Endometrial microvascular endothelial cells (primary cell): Measurements from ENCODE around the gene PPP1R16B. TPM values are rescaled to one million over a fixed set of nuclear protein-coding genes. Genes with fewer than 3 reads are reported as not detected.
"Not testable (repeated sequence)": the region's sequence is repeated elsewhere in the genome, so short reads cannot be mapped to it uniquely, and the experiment has no call there.

ENCODE experiments used
- in situ Hi-C: cut with HindIII; loops from 2 replicates; pipeline ENCODE4 v1.10.0; 2017; ENCODE audit warnings: low sequenced_read_pairs, low pct_unique_long_range_greater_than_20kb; ENCODE audit errors: inconsistent ontology term
- total RNA-seq: library from RNA; depleted of rRNA; stranded (reverse); fragments of >200 nt; gene quantifications from one replicate; pipeline ENCODE4 v1.2.3, GENCODE V29; 2015; ENCODE audit errors: inconsistent ontology term

The PPP1R16B gene
- total RNA-seq, 1 donor from 2014 or later: 15.5 TPM

DNA sequence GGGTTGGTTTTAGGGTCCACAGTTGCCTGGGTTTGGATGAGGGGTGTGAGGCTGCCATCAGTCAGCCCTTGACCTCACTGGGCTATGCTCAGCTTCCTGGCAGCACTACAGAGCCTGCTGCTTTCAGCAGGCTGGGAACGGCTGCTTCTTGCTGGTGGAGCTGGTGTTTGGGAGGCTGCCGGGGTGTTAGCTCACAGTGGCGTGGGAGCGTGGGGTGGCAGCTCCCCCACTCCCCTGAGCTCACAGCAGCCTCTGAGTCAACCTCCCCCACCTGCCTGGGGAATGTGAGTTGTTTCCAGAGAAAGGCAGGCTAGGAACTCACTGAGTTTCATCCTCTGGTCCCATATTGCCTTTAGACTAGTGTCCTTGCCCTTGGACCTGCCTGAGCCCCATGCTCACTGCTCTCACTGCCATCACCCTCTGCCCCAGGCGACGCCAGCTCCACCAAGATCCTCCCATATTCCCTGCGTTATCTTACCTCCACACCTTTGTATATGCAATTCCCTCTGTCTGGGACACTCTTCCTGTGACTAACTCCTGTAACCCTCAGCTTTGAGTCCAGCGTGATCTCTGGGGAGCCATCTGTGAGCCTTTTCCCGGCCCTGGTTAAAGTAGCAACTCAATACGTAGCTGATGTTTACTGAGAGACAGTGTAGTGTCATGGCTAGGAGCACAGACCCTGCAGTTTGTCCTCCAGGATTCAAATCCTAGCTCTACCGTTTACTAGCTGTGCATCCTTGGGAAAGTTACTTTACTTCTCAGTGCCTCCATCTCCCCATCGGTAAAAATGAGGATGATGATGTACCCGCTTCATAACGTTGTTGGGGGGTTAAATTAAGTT, 34.8 kb downstream of the PPP1R16B start:
- in situ Hi-C loops: no loop called here

DNA sequence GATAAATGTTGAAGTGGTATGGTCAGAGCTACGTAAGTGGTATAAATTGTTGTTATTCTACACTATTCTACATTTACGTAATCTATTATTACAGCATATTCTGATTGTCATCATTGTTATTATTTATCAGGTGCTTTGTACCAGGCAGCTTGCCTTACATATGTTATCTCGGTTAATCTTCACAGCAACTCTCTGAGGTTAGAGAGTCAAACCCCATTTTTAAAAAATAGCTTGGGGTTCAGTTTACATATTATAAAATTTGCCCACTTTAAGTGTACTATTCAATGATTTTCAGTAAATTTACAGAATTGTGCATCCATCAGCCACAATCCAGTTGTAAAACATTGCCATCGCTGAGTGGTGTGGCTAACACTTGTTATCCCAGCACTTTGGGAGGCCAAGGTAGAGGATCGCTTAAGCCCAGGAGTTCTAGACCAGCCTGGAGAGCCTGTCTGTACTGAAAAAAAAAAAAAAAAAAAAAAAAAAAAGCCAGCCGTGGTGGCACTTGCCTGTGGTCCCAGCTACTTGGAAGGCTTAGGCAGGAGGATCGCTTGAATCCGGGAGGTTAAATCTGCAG, 35.5 kb downstream of the PPP1R16B start:
- in situ Hi-C loops: no loop called here

- in situ Hi-C loops: no loop called here
These were observed 36.1 kb downstream of the PPP1R16B start for GRCh38 chr20:38841570-38841969.

GRCh38 chr20:38842026-38842425, 36.5 kb downstream of the PPP1R16B start:
- in situ Hi-C loops: no loop called here

DNA sequence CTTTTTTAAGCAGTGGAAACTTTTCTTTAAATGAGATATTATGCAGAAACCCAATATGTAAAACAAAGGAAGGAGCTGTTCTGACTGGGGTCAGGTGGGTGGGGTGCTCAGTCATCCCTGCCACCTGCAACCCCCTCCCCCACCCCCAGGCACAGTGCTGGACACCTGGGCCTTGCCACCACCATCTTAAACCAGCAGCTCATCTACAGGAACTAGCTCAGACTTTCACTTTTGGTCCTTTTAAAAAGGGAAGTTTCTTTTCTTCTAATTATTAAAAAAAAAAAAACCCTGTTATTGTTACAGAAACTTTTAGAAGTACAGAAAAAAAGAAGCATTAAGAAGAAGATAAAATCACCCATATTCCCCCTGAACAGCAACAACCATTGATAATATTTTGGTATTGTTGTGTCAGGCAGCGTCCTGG, 37.1 kb downstream of the PPP1R16B start:
- in situ Hi-C loops: no loop called here

- in situ Hi-C loops: no loop called here
These were observed 37.8 kb downstream of the PPP1R16B start for GRCh38 chr20:38843346-38843745.

GRCh38 chr20:38844963-38845362, 39.5 kb downstream of the PPP1R16B start:
- in situ Hi-C loops: no loop called here

DNA sequence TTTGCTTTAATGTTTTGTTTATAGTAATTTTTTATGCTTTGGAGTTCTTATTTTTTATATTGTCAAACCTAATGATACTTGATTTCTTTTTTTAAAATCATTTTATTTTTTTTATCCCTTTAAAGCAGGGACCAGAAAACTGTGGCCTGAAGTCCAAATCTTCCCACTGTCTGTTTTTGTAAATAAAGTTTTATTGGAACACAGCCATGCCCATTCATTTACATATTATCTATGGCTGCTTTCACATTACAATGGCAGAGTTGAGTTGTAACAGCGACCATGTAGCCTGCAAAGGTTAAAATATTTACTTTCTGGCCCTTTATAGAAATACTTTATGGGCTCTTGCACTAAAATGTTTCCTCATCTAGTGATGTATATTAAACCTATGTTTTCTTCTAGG, 42.3 kb downstream of the PPP1R16B start:
- in situ Hi-C loops: no loop called here

GRCh38 chr20:38853759-38854158, 48.3 kb downstream of the PPP1R16B start:
- in situ Hi-C loops: no loop called here

DNA sequence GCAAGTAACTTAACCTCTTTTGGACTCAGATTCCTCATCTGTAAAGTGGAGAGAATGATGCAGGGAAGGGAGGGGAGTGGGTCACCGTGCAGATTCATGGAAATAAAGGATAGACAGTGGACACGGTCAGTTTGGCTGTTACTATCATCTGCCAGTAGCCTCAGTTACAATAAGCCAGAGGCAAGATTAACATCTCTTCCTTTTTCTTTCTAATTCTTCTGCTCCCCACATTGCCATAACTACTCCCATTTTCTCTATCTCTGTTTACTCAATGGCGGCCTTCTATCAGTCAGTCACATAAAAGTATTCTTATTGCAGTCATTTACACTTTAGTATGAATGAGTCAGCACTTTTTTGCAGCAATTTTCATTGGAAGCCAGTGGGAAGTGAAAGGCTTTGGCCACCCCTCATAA, 49.2 kb downstream of the PPP1R16B start:
- in situ Hi-C loops: no loop called here

DNA sequence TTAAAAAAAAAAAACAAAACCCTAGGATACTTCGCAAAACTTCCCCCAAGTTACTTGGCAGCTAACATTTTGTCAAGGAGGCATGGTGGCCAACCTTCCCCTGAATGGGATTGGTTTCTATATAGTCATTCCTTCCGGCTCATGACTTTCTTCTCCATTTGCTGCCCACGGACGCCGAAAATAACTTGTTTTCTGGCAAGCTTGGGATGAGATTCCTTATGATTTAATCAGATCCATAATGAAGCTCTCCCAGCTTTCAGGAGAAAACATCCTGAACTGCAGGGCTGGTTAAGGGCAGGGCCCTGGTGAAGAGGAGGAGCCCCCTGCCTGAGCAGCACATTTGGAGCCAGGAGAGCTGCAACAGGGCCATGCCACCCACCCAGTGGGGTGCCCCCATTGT, 49.9 kb downstream of the PPP1R16B start:
- in situ Hi-C loops: no loop called here

DNA sequence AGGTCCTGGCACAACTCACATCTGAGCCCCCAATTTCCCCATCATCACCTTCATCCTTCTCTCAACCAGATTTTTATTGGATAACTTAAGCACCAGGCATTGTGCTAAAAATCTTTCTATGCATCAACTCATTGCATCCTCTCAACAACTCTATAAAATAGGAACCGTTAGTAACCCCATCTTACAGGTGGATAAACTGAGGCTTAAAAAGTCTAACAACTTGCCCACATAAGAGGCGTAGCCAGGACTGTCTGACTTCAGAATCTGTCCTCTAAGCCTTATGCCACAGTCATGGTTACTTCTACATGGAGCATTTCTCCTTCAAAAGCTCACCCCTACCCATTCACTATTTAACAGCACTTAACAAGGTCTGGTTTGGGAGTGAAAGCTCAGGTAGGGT, 51.1 kb downstream of the PPP1R16B start:
- in situ Hi-C loops: no loop called here

- in situ Hi-C loops: no loop called here
These were observed 52.2 kb downstream of the PPP1R16B start for GRCh38 chr20:38857703-38858102.

GRCh38 chr20:38859070-38859690, 53.7 kb downstream of the PPP1R16B start:
- in situ Hi-C loops: no loop called here

DNA sequence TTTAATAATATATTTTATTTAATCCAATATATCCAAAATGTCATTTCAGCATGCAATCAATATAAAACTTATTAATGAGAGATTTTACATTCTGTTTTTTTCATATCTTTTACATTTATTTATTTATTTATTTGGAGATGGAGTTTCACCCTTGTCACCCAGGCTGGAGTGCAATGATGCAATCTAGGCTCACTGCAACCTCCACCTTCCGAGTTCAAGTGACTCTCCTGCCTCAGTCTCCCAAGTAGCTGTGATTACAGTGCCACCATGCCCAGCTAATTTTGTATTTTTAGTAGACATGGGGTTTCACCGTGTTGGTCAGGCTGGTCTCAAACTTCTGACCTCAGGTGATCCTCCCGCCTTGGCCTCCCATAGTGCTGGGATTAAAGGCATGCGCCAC, 54.4 kb downstream of the PPP1R16B start:
- in situ Hi-C loops: not testable (repeated sequence)

- in situ Hi-C loops: no loop called here
These were observed 55.5 kb downstream of the PPP1R16B start for GRCh38 chr20:38861071-38861401.

DNA sequence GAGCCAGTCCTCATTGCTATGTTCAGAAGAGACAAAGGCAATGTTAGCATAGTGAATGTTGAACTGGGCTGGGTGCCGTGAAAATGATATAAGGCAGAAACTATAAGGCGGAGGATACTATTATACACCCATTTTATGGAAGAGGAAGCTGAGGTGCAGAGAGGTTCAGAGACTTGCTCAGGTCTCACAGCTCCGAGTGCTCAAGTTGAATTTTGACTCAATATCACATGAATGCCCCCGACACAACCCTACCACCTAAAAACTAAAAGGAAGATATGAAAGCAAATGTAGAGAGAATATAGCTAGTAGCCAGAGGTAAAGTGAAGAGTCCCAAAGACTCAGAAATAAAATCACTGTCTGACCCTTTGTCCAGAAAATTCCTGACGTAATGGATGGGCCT, 56.7 kb downstream of the PPP1R16B start:
- in situ Hi-C loops: no loop called here

DNA sequence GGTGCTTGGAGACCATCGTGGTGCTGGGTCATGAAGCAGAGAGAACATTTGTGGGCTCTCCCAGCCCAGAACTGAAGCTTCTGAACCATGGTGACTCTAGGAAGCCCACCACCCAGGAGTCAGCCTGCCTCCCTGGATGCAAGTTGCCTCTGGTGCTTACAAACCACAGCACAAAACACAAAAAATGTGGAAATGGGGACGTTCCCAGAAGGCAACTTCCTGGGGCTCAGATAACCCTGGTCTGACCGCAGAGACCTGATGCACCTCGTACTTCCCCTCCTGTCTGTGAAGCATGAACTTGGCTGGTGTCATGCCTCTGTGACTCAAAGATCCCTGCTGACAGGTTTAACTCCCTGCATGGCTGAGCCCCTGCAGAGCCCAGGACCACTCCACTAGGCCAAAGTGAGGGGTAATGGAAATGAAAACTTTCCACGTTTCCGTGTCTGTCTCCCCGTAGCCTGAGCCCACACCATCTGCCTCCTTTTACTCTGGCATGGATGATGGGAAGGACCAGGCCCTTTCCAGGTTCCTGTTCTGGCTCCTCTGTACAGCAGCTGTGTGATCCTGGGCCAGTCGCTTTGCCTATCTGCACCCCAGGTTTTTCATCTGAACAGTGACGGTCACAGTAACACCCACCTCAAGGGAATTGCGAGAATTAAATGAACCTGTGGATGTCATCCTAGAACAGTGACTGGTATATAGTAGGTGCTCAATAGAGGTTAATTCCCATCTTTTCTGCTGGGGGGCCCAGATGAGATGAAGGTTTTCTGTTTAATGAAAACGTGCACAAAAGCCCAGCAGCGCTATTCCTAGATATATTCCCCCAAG, 57.7 kb downstream of the PPP1R16B start:
- in situ Hi-C loops: no loop called here

DNA sequence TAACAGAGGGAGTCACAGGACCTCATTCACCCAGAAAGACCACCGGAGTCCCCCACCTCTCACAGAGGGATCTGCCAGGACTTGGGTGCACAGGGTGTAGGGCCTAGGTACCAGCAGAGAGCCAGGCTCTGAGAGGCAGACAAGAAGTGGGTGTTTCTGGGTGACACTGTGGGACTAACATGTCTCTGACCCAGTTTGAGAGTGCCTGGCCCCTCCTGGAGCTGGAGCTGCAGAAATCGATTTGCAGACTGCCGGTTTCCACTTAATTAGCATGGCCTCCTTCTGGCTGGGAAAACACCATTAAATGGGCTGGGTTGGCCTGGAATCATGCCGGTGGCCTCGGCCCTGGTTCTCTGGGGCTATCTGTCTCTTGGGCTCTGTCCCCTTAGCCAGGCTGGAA, 59.2 kb downstream of the PPP1R16B start:
- in situ Hi-C loops: no loop called here
